ENCODE data around the gene TRNT1. TPM values are rescaled to one million over a fixed set of nuclear protein-coding genes. Genes with fewer than 3 reads are reported as not detected.

The TRNT1 gene
- total RNA-seq (10 to 100 TPM; 26.4 to 32.4 TPM), polyA plus RNA-seq (ENCODE audit: insufficient read depth, low read depth, low replicate concordance) (16.8 TPM)
- long read RNA-seq, donor 1, transcript TRNT1-201 (8 exons, 2,276 nt): major isoform, 5 of 9 reads
- long read RNA-seq, donor 1, partial matches to known transcripts: 0 of 9 reads
- long read RNA-seq, donor 1, other reads (novel, unspliced or antisense): 0 of 9 reads
- long read RNA-seq, donor 2, partial matches to known transcripts: 0 of 15 reads
- long read RNA-seq, donor 2, other reads (novel, unspliced or antisense): 10 of 15 reads

DNA sequence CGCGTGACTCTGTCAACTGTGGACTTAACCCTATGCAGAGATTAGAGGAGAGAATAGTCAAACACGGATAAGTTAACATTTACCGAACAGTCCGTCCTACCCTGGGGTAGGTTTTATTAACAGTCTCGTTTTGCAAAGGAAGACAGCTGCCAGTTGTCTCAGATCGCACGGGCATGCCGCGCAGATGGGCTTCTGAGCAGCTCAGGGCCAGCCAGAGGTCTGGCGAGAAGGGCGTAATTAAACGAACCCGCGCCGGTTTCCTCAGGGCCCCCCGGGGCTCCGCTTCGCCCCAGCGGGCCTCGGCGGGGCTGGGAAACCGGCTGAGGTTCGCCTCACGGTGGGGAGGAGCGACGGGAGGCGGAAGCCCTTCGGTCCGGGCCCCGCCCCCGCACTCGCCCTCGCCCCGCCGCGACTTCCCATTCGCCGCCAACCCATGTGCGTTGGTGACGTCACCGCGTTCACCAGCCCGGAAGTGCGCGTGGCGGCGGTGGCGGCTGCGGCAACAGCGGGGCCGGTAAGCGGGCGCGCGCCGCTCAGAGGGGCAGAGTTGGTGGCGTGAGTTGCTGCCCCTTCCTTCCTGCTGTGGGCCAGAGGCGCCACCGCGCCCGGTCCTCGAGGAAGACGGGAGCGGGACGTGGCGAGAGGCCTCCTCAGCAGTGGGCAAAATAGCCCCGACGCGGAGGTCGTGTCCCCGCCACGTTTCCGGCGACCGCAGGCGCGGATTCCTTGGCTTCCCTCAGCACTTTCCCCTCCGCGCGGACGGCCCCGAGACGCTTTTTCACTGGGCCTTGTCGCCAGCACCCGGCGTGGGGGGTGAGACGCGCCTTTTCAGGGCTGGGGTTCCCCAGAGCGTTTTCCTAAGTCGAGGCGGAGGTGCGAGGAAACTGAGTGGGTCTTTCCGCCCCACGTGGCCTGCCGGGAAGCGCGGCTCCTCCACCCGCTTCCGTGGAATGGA lies at the start of gene TRNT1:
Gene TRNT1 (plus strand): TSS at position 464 of the 955 bp plus-strand sequence. CDS start 2,101 bp downstream, outside the sequence.
- no peaks in the 10 kb centered on the region for H3K36me3 ChIP-seq (ENCODE audit: low read depth, missing control alignments)
- 1 to 2% methylated on average over 14 to 81 of the region's 100 CpGs for WGBS, 2 donors

DNA sequence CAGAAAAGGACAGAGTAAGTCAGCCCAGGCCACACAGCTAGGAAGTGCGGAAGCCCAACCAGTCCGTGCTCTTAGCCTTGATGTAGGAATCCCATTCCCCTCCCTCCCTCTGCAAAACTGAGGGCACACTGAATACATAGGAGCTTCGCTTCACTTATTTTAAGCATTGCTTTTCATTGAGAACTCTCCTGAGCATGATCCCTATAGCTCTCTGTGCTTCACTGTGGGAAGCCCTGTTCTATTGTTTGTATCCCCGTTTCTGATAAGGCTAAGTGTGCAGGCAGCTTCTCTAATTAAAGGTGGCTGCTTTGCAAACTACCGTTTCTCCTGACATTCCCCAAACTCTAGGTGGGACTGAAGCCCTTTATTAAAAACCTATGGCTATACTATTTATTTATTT lies 46.4 kb upstream of the TRNT1 start:
- Histone ChIP-seq H3K4me3 (no peak overlapping the region), H3K4me1 (no peaks in the 10 kb centered on the region), H3K9me3 (no peaks in the 10 kb centered on the region), H3K36me3 (ENCODE audit: low read depth, missing control alignments) (no peaks in the 10 kb centered on the region), H3K27me3 (no peaks in the 10 kb centered on the region), H3K27ac (no peak overlapping the region)
- TF ChIP-seq, protein P1, sequence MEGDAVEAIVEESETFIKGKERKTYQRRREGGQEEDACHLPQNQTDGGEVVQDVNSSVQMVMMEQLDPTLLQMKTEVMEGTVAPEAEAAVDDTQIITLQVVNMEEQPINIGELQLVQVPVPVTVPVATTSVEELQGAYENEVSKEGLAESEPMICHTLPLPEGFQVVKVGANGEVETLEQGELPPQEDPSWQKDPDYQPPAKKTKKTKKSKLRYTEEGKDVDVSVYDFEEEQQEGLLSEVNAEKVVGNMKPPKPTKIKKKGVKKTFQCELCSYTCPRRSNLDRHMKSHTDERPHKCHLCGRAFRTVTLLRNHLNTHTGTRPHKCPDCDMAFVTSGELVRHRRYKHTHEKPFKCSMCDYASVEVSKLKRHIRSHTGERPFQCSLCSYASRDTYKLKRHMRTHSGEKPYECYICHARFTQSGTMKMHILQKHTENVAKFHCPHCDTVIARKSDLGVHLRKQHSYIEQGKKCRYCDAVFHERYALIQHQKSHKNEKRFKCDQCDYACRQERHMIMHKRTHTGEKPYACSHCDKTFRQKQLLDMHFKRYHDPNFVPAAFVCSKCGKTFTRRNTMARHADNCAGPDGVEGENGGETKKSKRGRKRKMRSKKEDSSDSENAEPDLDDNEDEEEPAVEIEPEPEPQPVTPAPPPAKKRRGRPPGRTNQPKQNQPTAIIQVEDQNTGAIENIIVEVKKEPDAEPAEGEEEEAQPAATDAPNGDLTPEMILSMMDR (IDR thresholded peaks at IDR 0.05): no peak
- no peak for TF ChIP-seq POLR2A (IDR thresholded peaks at IDR 0.05)
- WGBS, 2 donors: 68 to 74% methylated on average over 5 of the region's 5 CpGs
- intact Hi-C loops (cut with DNase I; ENCODE audit: low total_unique reads): no loop called here
- no peak for DNase-seq

More for the DNA sequence above, at the start of gene TRNT1:
- intact Hi-C loops (cut with DNase I; ENCODE audit: low total_unique reads): no loop called here
- peak; percentile 97 for DNase-seq
- no peaks in the 10 kb centered on the region for H3K27me3 ChIP-seq
- peak; percentile 6 for TF ChIP-seq POLR2A (IDR thresholded peaks at IDR 0.05)
- TF ChIP-seq, protein P1 (IDR thresholded peaks at IDR 0.05): no peak
- peak within 1 kb of the TSS; percentile 80 to 89 for H3K4me3 ChIP-seq
- peak within 1 kb of the TSS; percentile 70 to 83 for H3K27ac ChIP-seq
- H3K4me1 ChIP-seq: peaks cover 8% of the 10 kb centered on the region
- H3K9me3 ChIP-seq: no peaks in the 10 kb centered on the region

DNA sequence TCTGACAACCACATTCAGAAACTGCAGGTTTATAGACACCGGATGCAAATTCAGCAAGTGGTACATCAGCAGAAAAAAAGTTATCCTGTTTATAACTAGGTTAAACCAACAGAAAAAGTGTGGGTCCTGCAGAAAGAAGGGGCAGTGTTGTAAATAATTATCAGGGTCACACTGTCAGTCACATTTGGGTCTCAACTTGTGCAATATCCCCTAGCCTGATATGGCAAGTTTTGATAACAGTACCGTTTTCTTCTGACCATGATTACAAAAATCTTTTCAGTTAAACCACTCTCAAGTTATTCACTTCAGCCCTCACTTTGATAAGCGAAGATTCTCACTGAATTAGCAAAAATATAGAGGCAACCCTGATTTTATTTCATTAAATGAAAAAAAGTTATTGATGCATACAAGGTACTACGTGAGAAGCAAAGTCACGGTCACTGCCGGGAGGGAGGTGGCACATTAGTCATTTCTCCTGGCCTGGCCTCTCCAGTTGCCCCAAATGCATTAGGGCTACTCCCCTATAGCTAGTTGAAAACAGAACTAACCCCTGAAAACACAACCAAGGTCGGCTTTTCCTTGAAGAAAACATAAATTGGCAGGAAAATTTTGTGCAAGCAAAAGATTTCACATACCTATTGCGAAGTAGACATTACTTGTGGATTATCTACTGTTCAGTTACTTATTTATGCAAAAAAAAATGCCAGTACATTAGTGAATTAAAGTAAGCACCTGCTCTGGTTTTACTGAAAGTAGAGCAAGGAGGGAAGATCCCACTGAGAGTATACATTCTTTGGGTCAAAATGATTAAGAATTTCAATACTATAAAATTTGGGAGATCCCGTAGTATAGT lies 45.1 kb upstream of the TRNT1 start:
- Histone ChIP-seq H3K36me3 (ENCODE audit: low read depth, missing control alignments) (no peaks in the 10 kb centered on the region), H3K4me3 (no peak overlapping the region), H3K27ac (no peak overlapping the region), H3K9me3 (no peaks in the 10 kb centered on the region), H3K4me1 (no peaks in the 10 kb centered on the region), H3K27me3 (no peaks in the 10 kb centered on the region)
- DNase-seq: no peak
- WGBS, 2 donors: 84 to 86% methylated on average over 9 of the region's 9 CpGs
- intact Hi-C loops (cut with DNase I; ENCODE audit: low total_unique reads): no loop called here
- TF ChIP-seq, protein P1 (IDR thresholded peaks at IDR 0.05): no peak
- TF ChIP-seq POLR2A (IDR thresholded peaks at IDR 0.05): no peak

DNA sequence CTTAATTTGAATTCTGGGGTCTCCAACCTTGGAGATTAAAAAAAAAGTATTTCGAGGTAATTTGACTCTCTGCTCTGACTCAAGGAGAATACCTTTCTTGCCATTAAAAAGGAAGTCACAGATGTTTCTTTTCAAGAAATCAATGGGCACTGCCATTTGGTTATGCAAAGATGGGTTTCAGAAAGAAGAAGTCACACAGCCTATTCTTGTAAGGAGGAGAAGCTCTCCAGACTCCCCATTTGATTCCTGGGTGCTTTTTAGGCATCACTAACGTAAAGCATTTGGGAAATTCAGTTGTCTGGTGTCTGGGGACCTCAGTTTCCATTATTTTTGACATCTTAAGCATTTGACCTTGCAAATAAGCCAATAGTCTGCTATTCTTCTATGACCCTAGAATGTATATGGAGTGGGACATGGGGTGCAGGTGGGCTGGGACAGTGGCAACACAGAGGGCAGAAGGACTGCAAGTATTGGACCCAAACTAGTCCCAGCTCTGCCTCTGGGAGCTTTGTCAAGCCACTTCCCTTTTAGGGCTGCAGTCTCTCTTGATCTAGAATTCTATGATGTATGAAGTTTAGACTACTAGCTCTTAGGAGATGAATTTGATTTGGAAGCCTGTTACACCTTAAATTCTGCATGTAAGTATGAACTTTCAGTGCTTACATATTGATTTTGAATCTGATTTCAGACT lies 44.4 kb upstream of the TRNT1 start:
- no peaks in the 10 kb centered on the region for H3K9me3 ChIP-seq
- H3K36me3 ChIP-seq (ENCODE audit: low read depth, missing control alignments): no peaks in the 10 kb centered on the region
- 88 to 93% methylated on average over 2 of the region's 2 CpGs for WGBS, 2 donors
- no peaks in the 10 kb centered on the region for H3K27me3 ChIP-seq
- no peak overlapping the region for H3K4me3 ChIP-seq
- TF ChIP-seq, protein P1 (IDR thresholded peaks at IDR 0.05): no peak
- TF ChIP-seq POLR2A (IDR thresholded peaks at IDR 0.05): no peak
- no peak for DNase-seq
- H3K27ac ChIP-seq: no peak overlapping the region
- H3K4me1 ChIP-seq: no peaks in the 10 kb centered on the region
- intact Hi-C loops (cut with DNase I; ENCODE audit: low total_unique reads): no loop called here

All from testis (tissue), 5 donors.